Activated naive CD4-positive, alpha-beta T cell treated with anti-CD3 and anti-CD28 coated beads, Interleukin-2, amount 50 U/mL, for 24 hours (primary cell): ENCODE measurements around the gene ZDHHC20.
A peak's percentile ranks its signal among the peaks of the same experiment; 100 is the strongest.

Source experiments
- H3K27ac Mint-ChIP-seq: one replicate; pipeline ENCODE4 v1.8.0; 2021; ENCODE audit warnings: mild to moderate bottlenecking, mixed read lengths
- H3K27me3 Mint-ChIP-seq: one replicate; pipeline ENCODE4 v1.8.0; 2021; ENCODE audit warnings: mixed read lengths
- H3K36me3 Mint-ChIP-seq: one replicate; pipeline ENCODE4 v1.8.0; 2021; ENCODE audit warnings: mixed read lengths
- H3K4me1 Mint-ChIP-seq: one replicate; pipeline ENCODE4 v1.8.0; 2021; ENCODE audit warnings: mixed read lengths
- H3K4me3 Mint-ChIP-seq: one replicate; pipeline ENCODE4 v1.8.0; 2021; ENCODE audit warnings: mild to moderate bottlenecking, mixed read lengths
- H3K9me3 Mint-ChIP-seq: one replicate; pipeline ENCODE4 v1.8.0; 2021; ENCODE audit warnings: mixed read lengths

ZDHHC20 gene

DNA sequence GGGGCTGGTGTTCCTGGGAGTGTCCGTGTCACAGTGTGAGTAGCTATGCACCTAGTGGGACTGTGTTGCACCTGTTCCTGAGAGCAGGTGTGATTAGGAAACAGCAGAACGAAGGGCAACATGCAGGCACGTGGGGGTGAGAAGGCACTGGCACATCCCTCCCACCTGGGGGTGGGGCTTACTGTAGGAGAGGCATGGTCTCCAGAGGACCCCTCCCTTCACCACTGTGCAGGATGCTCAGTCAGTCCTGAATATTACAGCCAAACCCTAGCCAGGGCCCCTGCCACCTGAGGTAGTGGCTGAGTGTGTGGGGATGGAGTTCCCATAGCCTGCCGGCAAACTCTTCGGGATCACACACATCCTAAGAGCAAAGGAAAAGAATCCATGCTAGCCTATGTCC, 99.2 kb downstream of the ZDHHC20 start:
- peaks cover 6% of the 10 kb centered on the region for H3K4me1 Mint-ChIP-seq
- H3K4me3 Mint-ChIP-seq: no peak overlapping the region
- H3K27ac Mint-ChIP-seq: no peak overlapping the region
- H3K36me3 Mint-ChIP-seq: no peaks in the 10 kb centered on the region
- no peaks in the 10 kb centered on the region for H3K27me3 Mint-ChIP-seq
- no peaks in the 10 kb centered on the region for H3K9me3 Mint-ChIP-seq

DNA sequence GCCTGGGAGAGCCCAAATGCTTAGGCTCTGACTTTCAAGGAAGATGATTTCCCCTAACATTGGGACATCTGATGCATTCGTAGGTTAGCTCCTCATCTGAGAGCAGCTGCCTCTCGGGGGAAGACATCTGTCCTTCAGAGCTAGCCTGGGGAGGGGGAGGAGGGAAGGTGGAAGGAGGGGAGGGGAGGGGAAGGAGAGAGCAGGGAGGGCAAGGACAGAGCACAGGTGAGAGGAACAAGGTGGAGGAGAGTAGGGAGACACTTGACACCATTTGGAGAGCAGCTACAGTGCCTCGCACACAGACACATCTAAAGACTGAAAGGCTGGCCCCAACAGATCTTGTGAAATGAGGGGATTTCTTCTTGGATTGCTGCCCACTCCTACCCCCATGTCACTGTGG, 103.8 kb downstream of the ZDHHC20 start:
- H3K27ac Mint-ChIP-seq: no peak overlapping the region
- peaks cover 6% of the 10 kb centered on the region for H3K36me3 Mint-ChIP-seq
- H3K4me3 Mint-ChIP-seq: no peak overlapping the region
- H3K27me3 Mint-ChIP-seq: no peaks in the 10 kb centered on the region
- H3K4me1 Mint-ChIP-seq: no peaks in the 10 kb centered on the region
- H3K9me3 Mint-ChIP-seq: no peaks in the 10 kb centered on the region

DNA sequence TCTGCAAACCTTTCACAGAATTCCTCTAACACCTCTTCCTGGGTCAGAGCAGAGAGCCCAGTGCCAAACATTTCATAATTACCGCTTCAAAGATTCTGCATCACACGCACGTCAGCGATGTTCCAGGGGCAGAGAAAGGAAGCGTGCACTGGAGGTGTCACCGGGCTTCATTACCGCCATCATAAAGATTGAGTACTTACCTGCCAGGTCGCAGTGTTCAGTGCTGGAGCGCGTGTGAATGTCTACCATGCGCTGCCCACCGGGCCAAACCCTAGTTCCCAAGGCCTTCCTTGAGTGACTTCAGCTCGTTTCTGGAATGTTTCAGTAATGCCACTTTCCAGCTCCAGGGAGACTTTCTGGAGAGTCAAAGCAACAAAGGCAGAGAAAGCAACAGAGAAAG, 104.4 kb downstream of the ZDHHC20 start:
- peaks cover 6% of the 10 kb centered on the region for H3K36me3 Mint-ChIP-seq
- no peak overlapping the region for H3K27ac Mint-ChIP-seq
- no peaks in the 10 kb centered on the region for H3K4me1 Mint-ChIP-seq
- no peak overlapping the region for H3K4me3 Mint-ChIP-seq
- H3K27me3 Mint-ChIP-seq: no peaks in the 10 kb centered on the region
- H3K9me3 Mint-ChIP-seq: no peaks in the 10 kb centered on the region

DNA sequence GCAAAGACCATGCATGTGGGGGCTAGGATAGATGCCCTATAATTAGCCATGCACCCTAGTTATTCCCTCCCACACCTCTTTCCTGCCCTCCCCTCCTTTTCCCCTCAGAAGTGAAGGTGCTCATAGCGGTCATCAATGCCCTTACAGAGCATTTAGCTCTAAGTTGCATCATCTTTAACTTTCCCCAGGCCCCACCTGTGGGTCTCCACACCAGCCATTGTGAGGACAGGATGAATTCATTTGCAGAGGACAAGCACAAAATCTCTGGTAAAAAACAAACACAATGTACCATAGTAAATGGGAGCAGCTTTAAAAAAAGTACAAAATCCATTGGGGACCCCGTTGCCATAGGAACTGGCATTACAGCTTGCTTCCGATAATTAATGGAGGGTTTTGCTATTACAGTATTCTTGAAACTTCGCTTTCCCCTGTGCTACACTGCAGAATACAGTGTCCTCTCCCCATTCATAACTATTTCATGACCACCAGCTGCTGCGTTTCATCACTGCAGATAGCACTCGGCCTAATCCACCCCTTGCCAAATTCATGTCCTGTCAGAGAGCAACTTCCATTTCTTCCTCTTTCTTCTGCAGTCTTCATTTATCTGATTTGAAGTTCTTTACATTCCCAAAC, 110.5 kb downstream of the ZDHHC20 start:
- peaks cover 22% of the 10 kb centered on the region for H3K4me1 Mint-ChIP-seq
- no peak overlapping the region for H3K27ac Mint-ChIP-seq
- no peaks in the 10 kb centered on the region for H3K9me3 Mint-ChIP-seq
- no peaks in the 10 kb centered on the region for H3K27me3 Mint-ChIP-seq
- no peaks in the 10 kb centered on the region for H3K36me3 Mint-ChIP-seq
- H3K4me3 Mint-ChIP-seq: no peak overlapping the region

DNA sequence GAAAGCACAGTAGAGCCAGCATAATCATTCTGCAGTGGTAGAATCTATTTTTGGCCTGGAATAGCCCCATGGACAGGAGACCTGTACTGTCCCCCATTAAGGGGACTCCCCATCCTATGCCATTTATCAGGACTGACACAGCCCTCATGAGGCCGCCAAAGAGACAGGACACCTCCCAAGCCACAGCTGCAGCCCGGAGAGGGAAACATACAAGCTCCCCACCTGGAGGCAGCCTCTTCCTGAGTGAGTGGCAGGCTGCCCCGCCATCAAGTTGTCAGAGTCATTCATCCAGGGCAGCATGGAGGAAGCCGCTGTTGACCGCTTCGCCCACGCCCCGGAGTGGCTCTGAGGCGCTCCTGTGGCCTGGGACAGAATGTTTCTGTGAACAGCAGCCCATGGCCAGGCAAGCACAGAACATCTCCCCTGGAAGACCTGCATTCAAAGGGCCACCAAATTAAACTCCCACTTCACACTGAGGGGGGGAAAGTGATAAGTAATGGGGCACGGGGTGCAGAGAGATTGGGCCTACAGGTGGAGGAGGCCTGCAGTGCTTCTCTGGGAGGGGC, 111.3 kb downstream of the ZDHHC20 start:
- H3K27me3 Mint-ChIP-seq: no peaks in the 10 kb centered on the region
- H3K9me3 Mint-ChIP-seq: no peaks in the 10 kb centered on the region
- no peak overlapping the region for H3K4me3 Mint-ChIP-seq
- H3K27ac Mint-ChIP-seq: no peak overlapping the region
- H3K36me3 Mint-ChIP-seq: no peaks in the 10 kb centered on the region
- H3K4me1 Mint-ChIP-seq: peaks cover 28% of the 10 kb centered on the region

DNA sequence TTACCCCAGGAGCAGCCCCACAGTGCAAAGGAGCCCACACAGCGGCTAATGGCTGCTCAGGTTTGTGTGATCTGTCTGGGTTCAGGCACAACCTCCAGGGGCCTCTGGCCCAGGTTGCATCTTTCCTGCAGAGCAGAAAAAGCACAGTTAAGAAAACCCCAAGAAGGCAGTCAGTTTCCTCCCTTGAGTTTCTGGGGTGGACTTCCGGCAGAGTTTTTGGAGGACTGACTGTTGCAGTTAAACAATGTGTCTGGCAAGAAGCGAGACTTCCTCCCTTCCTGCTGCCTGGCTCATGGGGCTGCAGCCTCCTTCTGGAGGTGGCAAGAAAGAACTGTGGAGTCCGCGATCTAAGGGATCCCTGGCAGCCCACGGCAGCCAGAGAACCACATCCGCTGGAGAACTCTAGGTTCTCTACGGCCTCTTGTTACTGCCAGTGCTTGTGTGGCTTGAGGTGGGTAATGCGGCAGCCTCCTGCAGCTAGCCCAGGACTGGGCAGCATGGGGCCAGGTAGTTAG, 114.4 kb downstream of the ZDHHC20 start:
- peak overlapping the region; percentile 77 for H3K27ac Mint-ChIP-seq
- no peaks in the 10 kb centered on the region for H3K9me3 Mint-ChIP-seq
- H3K36me3 Mint-ChIP-seq: no peaks in the 10 kb centered on the region
- peak overlapping the region; percentile 60 for H3K4me3 Mint-ChIP-seq
- H3K4me1 Mint-ChIP-seq: peaks cover 35% of the 10 kb centered on the region
- H3K27me3 Mint-ChIP-seq: no peaks in the 10 kb centered on the region

DNA sequence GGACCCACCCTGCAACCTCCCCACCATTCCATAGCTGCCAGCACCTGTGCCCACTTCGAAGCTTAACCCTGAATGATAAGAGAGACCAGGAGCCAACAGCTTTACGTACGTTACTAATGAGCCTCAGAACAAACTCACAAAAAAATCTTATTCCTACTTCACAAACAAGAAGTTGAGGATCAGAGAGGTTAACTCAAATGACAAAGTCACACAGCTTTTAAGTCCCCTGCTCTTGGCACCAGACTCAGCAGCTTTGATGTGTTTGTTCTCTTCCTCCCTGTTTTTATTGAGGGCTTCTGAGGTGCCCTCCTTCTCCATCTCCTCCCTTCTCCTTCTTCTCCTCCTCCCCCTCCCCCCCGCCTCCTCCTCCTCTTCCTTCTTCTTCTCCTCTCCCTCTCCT, 115.4 kb downstream of the ZDHHC20 start:
- no peaks in the 10 kb centered on the region for H3K9me3 Mint-ChIP-seq
- peak overlapping the region; percentile 77 for H3K27ac Mint-ChIP-seq
- H3K4me1 Mint-ChIP-seq: peaks cover 35% of the 10 kb centered on the region
- no peak overlapping the region for H3K4me3 Mint-ChIP-seq
- no peaks in the 10 kb centered on the region for H3K36me3 Mint-ChIP-seq
- H3K27me3 Mint-ChIP-seq: no peaks in the 10 kb centered on the region

DNA sequence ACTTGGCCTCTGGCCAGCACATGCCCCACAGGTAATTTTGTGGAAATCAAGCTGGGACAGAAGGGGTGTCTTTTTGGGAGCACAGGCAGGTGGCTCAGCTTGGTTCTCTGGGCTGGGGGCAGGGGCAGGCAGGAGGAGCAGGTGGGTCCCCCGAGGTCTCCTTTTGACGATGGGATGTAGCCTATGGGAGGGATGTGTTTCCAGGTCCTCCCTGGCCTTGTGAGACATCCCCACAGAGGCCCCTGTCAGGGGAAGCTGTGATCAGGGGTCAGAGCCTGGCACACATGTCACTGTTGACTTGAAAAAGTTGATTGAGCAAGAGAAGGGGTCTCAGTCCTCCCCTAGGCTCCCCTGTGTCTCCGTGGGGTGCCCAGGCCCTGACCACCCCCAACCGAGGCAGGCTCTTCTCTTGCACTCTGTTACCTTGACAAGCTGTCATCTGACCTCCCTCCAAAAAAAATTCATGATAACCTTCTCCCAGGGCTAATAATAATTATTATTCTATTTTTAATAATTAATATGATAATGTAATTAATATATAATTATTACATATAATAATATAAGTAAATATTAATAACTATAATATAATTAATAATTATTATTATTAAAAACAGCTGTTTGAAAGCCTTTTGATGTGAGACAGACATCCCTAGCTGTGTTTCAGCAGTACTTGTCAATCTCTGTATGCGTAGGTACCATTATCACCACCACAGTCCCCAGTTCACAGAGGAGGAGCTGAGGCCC, 116.2 kb downstream of the ZDHHC20 start:
- Mint-ChIP-seq H3K9me3 (no peaks in the 10 kb centered on the region), H3K36me3 (no peaks in the 10 kb centered on the region), H3K4me1 (peaks cover 35% of the 10 kb centered on the region), H3K27ac (no peak overlapping the region), H3K4me3 (no peak overlapping the region), H3K27me3 (no peaks in the 10 kb centered on the region)

DNA sequence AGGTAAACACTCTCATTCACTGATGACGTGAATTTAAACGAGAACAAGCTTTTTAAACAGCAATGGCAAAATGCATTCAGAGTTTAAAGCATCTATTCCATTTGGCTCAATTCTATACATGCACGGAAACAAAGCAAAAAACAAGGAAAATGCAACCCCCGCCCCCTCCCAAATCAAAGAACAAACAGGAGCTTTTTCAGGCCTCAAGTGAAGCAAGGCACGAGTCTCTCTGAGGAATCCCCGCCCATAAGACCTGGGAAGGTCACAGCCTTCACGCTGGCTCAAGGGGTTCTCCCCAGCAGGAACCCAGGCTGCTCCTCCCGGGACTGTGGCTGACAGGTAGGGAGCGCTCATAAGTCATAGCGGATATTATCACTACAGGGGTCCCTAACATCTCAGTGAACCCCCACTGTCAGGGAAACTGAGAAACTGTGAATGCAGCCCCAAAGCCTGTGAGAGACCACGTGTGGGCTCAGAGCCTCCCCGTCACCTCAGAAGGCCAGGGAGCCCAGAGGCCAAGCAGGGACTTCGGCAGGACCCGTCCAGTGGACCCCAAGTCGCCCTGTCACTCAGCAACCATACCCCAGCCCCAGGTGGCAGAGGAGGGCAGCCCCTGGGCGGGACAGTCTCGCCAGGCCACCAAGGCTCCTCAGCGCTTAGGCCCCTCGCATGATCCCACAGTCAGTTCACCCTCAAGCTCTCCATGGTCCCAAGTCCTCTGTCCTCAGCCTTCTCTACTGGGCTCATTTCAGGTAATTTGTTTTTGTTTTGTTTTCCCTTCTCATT, 117.3 kb downstream of the ZDHHC20 start:
- H3K36me3 Mint-ChIP-seq: no peaks in the 10 kb centered on the region
- H3K4me3 Mint-ChIP-seq: no peak overlapping the region
- H3K27ac Mint-ChIP-seq: peak overlapping the region; percentile 26
- peaks cover 35% of the 10 kb centered on the region for H3K4me1 Mint-ChIP-seq
- H3K27me3 Mint-ChIP-seq: no peaks in the 10 kb centered on the region
- no peaks in the 10 kb centered on the region for H3K9me3 Mint-ChIP-seq

DNA sequence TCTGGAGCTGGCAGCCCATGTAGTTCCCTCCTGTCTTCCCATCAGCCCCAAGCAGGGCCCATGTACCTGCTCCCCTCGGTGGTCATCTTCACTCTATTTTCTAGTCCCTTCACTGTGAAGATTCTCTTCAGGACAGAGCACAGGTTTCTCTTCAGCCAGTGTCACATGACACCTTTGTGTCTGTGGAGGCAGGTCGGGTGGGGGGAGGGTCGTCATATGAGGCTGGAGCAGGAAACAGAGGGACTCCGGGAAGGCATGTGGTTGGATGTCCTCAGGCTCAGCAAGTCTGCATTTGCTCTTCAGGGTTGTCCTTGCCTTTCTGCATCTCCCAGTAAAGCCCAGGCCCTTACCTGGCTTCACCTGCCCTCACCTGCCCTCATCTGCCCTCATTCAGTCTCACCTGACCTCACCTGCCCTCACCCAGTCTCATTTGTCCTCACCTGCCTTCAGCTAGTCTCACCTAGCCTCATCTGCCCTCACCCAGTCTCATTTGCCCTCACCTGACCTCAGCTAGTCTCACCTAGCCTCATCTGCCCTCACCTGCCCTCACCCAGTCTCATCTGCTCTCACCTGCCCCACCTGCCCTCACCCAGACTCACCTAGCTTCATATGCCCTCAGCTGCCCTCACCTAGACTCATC, 120.3 kb downstream of the ZDHHC20 start:
- H3K36me3 Mint-ChIP-seq: no peaks in the 10 kb centered on the region
- no peak overlapping the region for H3K4me3 Mint-ChIP-seq
- H3K27ac Mint-ChIP-seq: peak overlapping the region; percentile 13
- peaks cover 14% of the 10 kb centered on the region for H3K4me1 Mint-ChIP-seq
- no peaks in the 10 kb centered on the region for H3K27me3 Mint-ChIP-seq
- no peaks in the 10 kb centered on the region for H3K9me3 Mint-ChIP-seq

DNA sequence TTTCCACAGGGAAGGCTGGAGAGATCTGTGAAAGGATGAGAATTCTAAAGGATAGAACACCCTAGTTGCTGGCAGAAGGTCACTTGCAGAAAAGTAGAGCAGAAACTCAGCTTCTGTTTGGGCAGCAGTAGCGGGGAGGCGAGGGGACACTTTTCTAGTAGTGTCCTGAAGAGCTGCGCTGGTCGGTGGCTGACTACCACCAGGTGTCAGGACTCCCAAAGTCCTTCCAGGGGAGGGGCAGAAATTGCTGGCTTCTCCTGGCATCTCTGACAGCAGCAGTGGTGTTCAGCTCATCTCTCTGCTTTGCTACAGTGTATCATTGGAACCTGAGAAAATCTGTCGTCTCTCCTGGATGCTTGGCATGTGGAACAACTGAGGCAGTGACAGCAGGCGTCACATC, 120.9 kb downstream of the ZDHHC20 start:
- H3K4me1 Mint-ChIP-seq: peaks cover 8% of the 10 kb centered on the region
- no peaks in the 10 kb centered on the region for H3K9me3 Mint-ChIP-seq
- no peaks in the 10 kb centered on the region for H3K36me3 Mint-ChIP-seq
- H3K4me3 Mint-ChIP-seq: no peak overlapping the region
- H3K27me3 Mint-ChIP-seq: no peaks in the 10 kb centered on the region
- no peak overlapping the region for H3K27ac Mint-ChIP-seq

DNA sequence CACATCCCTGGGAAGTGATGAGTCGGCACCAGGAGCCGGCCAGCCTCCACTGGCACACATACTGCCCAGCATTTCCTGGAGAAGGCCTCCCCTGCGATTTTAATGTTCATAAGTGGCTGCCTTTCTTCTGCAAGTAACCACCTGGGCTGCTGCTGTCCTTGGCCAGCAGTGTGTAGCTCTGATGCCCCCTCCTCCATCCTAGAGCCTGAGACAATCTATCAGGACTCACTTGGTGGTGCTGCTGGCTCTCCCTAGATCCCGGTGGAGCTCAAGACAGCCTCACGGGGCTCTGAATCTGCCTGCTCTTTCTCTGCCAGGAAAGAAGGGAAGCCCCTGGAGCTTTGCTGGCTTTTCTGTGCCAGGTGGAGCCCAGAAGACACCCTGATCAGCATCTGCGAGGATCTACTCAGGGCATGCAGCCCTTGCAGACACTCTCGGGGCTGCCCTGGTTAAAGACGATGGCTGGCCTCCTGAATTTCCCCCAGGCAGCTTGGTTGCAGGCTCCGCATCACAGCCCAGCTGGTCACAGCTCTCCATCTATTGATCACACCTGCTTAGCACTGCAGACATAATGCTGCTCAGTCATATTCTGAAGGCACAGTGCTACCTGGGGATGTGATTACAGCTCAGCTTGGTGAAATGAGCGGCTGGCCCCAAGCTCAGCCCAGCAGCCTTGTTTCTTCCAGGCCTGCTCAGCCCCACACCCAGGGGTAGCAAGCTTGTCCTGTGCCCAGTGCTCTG, 122.3 kb downstream of the ZDHHC20 start:
- Mint-ChIP-seq H3K4me3 (no peak overlapping the region), H3K36me3 (no peaks in the 10 kb centered on the region), H3K4me1 (no peaks in the 10 kb centered on the region), H3K9me3 (no peaks in the 10 kb centered on the region), H3K27ac (no peak overlapping the region), H3K27me3 (no peaks in the 10 kb centered on the region)

DNA sequence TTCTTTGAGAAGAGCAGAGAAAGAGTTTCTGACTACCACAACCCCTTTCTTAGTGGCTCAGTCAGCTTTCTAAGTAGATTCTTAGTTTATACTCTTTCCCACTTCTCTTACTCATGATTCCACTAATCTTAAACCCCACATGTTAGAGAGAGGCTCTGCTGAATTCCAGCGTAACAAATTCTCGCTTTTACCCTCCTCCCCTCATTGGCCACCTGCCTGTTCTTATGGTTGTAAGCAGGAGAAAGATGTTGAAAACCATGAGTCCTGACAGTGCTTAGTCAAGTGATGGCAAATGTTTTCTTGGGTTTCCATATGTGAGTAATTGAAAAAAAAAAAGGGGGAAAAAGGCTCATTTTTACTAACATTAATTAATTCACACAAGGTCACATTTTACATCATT, 125.9 kb downstream of the ZDHHC20 start:
- Mint-ChIP-seq H3K4me1 (no peaks in the 10 kb centered on the region), H3K4me3 (no peak overlapping the region), H3K27ac (no peak overlapping the region), H3K27me3 (no peaks in the 10 kb centered on the region), H3K36me3 (peaks cover 5% of the 10 kb centered on the region), H3K9me3 (no peaks in the 10 kb centered on the region)

DNA sequence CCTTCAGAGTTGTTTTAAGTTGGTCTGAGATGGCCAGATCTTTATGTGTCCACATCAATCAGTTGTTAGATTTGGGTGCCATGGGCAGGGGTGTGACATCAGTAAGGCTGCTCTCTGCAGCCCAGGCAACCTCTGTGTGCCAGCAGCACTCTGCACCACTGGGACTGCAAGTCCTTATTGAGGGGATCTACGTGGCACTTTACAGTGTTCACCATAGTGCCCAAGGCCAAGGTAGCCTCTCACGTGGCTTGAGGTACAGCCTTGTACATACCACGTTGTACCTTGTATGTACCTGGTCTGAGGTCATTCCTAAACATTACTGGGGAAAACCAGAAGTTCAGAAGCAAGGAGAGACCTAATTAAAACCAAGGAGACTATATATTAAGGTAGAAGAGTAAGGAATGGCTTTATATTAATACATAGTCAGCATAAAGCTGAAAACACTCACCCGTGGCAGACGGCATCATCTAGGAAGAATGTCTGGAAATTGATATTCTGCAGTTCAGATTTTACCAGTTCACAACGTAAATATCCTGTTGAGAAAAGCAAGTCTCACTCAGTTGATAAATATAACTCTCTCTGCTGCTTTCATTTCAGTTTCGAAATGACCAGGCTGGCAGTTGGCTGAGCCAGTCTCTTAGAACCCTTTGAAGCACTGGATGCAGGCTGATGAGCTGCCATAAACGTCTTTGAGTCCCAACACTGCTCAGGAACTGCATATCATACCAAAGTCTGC, 128.8 kb downstream of the ZDHHC20 start:
- Mint-ChIP-seq H3K27me3 (no peaks in the 10 kb centered on the region), H3K4me3 (no peak overlapping the region), H3K27ac (no peak overlapping the region), H3K36me3 (peaks cover 11% of the 10 kb centered on the region), H3K9me3 (no peaks in the 10 kb centered on the region), H3K4me1 (no peaks in the 10 kb centered on the region)
